SK-N-MC (cell line): ENCODE data around the gene PISD.

Experiments used
- DNase-seq: peaks from one replicate; pipeline ENCODE4 v3.0.0-alpha.2; 2011; ENCODE audit warnings: low read depth, low spot score
- H3K27ac ChIP-seq: fragments of 200-600 bp; sonication (generic); 2 replicates; pipeline ENCODE4 v1.5.1; 2016; ENCODE audit warnings: mixed run types
- H3K36me3 ChIP-seq: fragments of 200-600 bp; sonication (generic); 2 replicates; pipeline ENCODE4 v1.6.1; 2017; ENCODE audit warnings: antibody characterized with exemption, low read length, mixed read lengths; ENCODE audit not compliant: insufficient read depth
- H3K4me3 ChIP-seq: fragments of 200-600 bp; sonication (generic); 2 replicates; pipeline ENCODE4 v1.5.1; 2016
- H3K9ac ChIP-seq: fragments of 200-600 bp; sonication (generic); 2 replicates; pipeline ENCODE4 v1.8.0; 2017; ENCODE audit warnings: mixed run types, mixed read lengths; ENCODE audit not compliant: insufficient read length
- H3K9me3 ChIP-seq: fragments of 200-600 bp; sonication (generic); 2 replicates; pipeline ENCODE4 v1.6.1; 2017; ENCODE audit warnings: low read depth, mild to moderate bottlenecking, antibody characterized with exemption, low read length, moderate library complexity, mixed read lengths
- EZH2 ChIP-seq: fragments of 200-600 bp; sonication (generic); IDR thresholded peaks from one replicate; pipeline ENCODE4 v1.6.1; 2017; ENCODE audit warnings: antibody characterized with exemption
- FOXP2 ChIP-seq: optimal IDR thresholded peaks from 2 replicates; pipeline ENCODE3; 2011; ENCODE audit warnings: mild to moderate bottlenecking, moderate library complexity; ENCODE audit not compliant: insufficient read depth; ENCODE audit errors: extremely low read length, control extremely low read depth
- POLR2AphosphoS5 ChIP-seq: IDR thresholded peaks from 2 replicates; pipeline ENCODE4 v1.6.1; 2012; ENCODE audit warnings: mild to moderate bottlenecking, low read depth, low read length, borderline replicate concordance

PISD gene

GRCh38 chr22:31584804-31585160, 77.2 kb downstream of the PISD start:
- DNase-seq: no peak
- Histone ChIP-seq H3K9me3 (no peaks in the 10 kb centered on the region), H3K36me3 (peaks cover 33% of the 10 kb centered on the region; the same call in 1 of the 2 replicates), H3K4me3 (no peak overlapping the region), H3K27ac (no peak overlapping the region), H3K9ac (no peak overlapping the region)
- TF ChIP-seq POLR2AphosphoS5 (no peak), EZH2 (no peak), FOXP2 (no peak)

DNA sequence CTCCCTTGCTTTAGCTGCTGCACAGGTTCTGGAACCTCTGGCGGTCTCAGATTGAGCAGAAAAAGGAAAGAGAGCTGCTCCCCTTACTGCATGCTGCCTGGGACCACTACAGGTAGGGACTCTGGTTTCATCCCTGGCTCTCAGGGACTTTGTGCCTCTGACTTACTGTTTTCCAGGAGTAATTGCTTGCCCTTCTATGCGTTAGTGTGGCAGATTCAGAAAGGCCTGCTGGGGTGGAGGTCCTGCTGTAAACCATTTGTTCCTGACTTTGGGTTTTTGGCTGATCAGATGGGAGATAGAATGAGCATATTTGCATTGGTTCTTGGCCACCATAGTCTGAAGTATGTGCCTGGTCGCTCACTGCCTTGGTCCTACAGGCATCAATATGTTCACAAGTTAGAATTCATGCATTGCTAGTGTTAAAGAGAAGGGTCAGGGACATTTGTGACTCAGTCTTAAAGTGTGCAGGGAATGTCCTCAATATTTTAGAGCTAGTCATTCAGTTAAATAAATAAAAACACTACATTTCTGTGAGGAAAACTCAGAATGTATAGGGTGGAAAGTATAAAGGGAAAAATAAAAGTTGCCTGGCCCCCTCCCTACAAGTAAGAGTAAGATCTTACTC, 78.0 kb downstream of the PISD start:
- H3K27ac ChIP-seq: no peak overlapping the region
- no peak overlapping the region for H3K9ac ChIP-seq
- TF ChIP-seq EZH2 (no peak), POLR2AphosphoS5 (no peak)
- no peak for DNase-seq
- H3K4me3 ChIP-seq: no peak overlapping the region
- H3K36me3 ChIP-seq: peaks cover 33% of the 10 kb centered on the region; the same call in 1 of the 2 replicates
- H3K9me3 ChIP-seq: no peaks in the 10 kb centered on the region

DNA sequence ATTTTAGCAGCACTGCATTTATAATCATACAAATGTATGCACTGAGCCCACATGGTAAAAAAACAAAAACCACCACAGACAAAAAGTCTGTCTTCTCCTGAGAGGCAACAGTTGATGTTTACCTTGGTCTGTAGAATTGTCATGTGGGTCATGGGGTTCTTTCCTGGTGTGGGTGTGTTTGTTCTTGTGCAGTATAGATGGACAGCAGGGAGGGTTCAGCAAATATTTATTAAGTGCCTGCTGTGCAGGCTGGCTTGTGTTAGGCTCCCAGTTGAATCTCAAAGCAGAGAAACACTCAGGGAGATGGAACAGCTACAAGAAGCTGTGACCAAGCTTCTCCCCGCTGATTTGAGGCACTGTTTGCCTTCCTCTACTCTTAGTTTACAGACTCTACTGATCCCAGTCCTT, 82.2 kb downstream of the PISD start:
- Histone ChIP-seq H3K4me3 (no peak overlapping the region), H3K9me3 (no peaks in the 10 kb centered on the region), H3K36me3 (peaks cover 3% of the 10 kb centered on the region; the same call in 1 of the 2 replicates), H3K9ac (no peak overlapping the region), H3K27ac (no peak overlapping the region)
- no peak for DNase-seq
- TF ChIP-seq FOXP2: no peak
- no peak for TF ChIP-seq EZH2
- no peak for TF ChIP-seq POLR2AphosphoS5

GRCh38 chr22:31578171-31578570, 83.8 kb downstream of the PISD start:
- TF ChIP-seq FOXP2: no peak
- TF ChIP-seq POLR2AphosphoS5: no peak
- TF ChIP-seq EZH2: no peak
- Histone ChIP-seq H3K27ac (no peak overlapping the region), H3K4me3 (no peak overlapping the region), H3K36me3 (no peaks in the 10 kb centered on the region; the same call in 1 of the 2 replicates), H3K9ac (no peak overlapping the region), H3K9me3 (no peaks in the 10 kb centered on the region)
- no peak for DNase-seq

- Histone ChIP-seq H3K9me3 (no peaks in the 10 kb centered on the region), H3K4me3 (no peak overlapping the region), H3K27ac (no peak overlapping the region), H3K9ac (no peak overlapping the region), H3K36me3 (no peaks in the 10 kb centered on the region; the same call in 1 of the 2 replicates)
- TF ChIP-seq POLR2AphosphoS5 (no peak), EZH2 (no peak), FOXP2 (no peak)
- DNase-seq: no peak
These were observed 84.3 kb downstream of the PISD start for GRCh38 chr22:31577711-31578110.

DNA sequence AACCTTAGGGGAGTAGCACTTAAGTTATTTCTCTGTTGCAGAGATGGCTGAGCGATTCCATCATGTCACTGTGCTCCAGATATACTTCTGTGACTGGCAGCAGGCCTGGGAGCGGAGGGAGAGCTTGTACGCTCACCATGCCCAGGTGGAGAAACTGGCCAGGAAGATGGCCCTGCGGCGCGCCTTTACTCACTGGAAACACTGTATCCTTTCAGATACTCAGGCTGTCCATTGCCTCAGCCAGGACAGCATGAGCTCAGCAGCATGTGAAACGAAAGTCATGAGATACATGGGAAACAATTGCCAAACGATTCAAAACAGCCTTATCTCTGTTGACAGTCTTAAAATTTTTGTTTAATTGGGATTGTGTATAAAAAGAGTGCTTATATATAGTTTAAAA, 86.8 kb downstream of the PISD start:
- no peak overlapping the region for H3K27ac ChIP-seq
- DNase-seq: no peak
- no peaks in the 10 kb centered on the region for H3K9me3 ChIP-seq
- H3K4me3 ChIP-seq: no peak overlapping the region
- no peak for TF ChIP-seq FOXP2
- TF ChIP-seq EZH2: no peak
- no peak for TF ChIP-seq POLR2AphosphoS5
- H3K36me3 ChIP-seq: no peaks in the 10 kb centered on the region; the same call in 1 of the 2 replicates
- no peak overlapping the region for H3K9ac ChIP-seq

DNA sequence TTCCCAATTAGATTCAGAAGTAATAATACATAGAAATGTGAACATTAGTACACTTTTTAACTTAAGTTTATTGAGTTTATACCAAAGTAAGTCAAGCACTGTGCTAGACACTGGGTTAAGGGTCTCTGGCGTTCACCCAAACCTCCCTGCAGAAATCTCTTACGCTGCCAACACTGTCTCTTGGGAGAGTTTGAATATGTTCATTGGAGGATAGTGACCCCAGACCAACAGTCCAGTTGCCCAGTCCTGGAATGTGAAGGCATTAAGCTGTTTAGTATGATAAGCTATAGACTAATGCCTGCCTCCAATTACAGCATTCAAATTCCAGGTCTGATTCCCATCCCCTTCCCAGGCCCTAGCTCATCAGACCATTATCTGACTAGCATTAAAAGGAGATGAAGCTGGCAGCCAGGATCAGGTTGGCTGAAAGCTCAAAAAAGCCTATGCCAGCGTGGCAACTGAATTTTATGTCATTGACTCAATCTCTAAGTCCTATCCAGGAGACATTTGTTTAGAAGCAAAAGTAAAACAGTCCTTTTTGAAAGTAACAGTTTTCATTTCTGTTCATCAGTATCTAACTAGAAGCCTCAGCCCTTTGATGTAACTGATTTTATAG, 87.9 kb downstream of the PISD start:
- H3K9ac ChIP-seq: no peak overlapping the region
- DNase-seq: no peak
- no peak overlapping the region for H3K4me3 ChIP-seq
- no peaks in the 10 kb centered on the region for H3K9me3 ChIP-seq
- H3K27ac ChIP-seq: no peak overlapping the region
- no peak for TF ChIP-seq EZH2
- H3K36me3 ChIP-seq: no peaks in the 10 kb centered on the region; the same call in 1 of the 2 replicates

GRCh38 chr22:31572939-31573338, 89.1 kb downstream of the PISD start:
- Histone ChIP-seq H3K4me3 (no peak overlapping the region), H3K36me3 (no peaks in the 10 kb centered on the region; the same call in 1 of the 2 replicates), H3K27ac (no peak overlapping the region), H3K9me3 (no peaks in the 10 kb centered on the region), H3K9ac (no peak overlapping the region)
- no peak for DNase-seq
- TF ChIP-seq POLR2AphosphoS5 (no peak), FOXP2 (no peak), EZH2 (no peak)

- H3K36me3 ChIP-seq: no peaks in the 10 kb centered on the region
These were observed 92.9 kb downstream of the PISD start for GRCh38 chr22:31569126-31569525.

More at GRCh38 chr22:31569126-31569525, 92.9 kb downstream of the PISD start:
- H3K27ac ChIP-seq: no peak overlapping the region
- no peak for DNase-seq
- no peak overlapping the region for H3K9ac ChIP-seq
- no peak overlapping the region for H3K4me3 ChIP-seq
- no peaks in the 10 kb centered on the region for H3K9me3 ChIP-seq
- TF ChIP-seq FOXP2 (no peak), POLR2AphosphoS5 (no peak), EZH2 (no peak)
